Large intestine (tissue), 3 donors: ENCODE results near the gene WFDC5. TPM values are rescaled to one million over a fixed set of nuclear protein-coding genes. Genes with fewer than 3 reads are reported as not detected.

Experiments
- DNase-seq, 2 donors: peaks; one replicate each; pipeline versions ENCODE4 v3.0.0 to v3.0.0-alpha.2; 2013
- H3K27ac ChIP-seq: one replicate; pipeline ENCODE4 v1.5.1; 2013; ENCODE audit warnings: low read length
- H3K27me3 ChIP-seq: 2 replicates; pipeline ENCODE4 v1.6.1; 2013; ENCODE audit warnings: low read length; ENCODE audit not compliant: control insufficient read depth, insufficient read depth
- H3K36me3 ChIP-seq: 2 replicates; pipeline ENCODE4 v1.6.1; 2013; ENCODE audit warnings: low read length; ENCODE audit not compliant: control insufficient read depth, insufficient read depth
- H3K4me1 ChIP-seq: one replicate; pipeline ENCODE4 v1.6.1; 2013; ENCODE audit warnings: low read length; ENCODE audit not compliant: control insufficient read depth, insufficient read depth
- H3K4me3 ChIP-seq: one replicate; pipeline ENCODE4 v1.5.1; 2013; ENCODE audit warnings: low read length
- H3K9me3 ChIP-seq: one replicate; pipeline ENCODE4 v1.6.1; 2013; ENCODE audit warnings: mild to moderate bottlenecking, low read depth, low read length, moderate library complexity; ENCODE audit not compliant: control insufficient read depth
- WGBS: methylation state at CpG from one replicate; pipeline ENCODE4 v1.1.5; 2013; ENCODE audit warnings: low lambda C conversion rate; ENCODE audit not compliant: insufficient coverage; 5-methylcytosine and 5-hydroxymethylcytosine counted together
- polyA plus RNA-seq: library from polyadenylated mRNA; unstranded; fragments of 120-200 nt; gene quantifications from one replicate; pipeline ENCODE4 v1.2.1, GENCODE V29; 2013

WFDC5 gene
- polyA plus RNA-seq, 1 donor = not detected

GRCh38 chr20:45115829-45116228 lies 855 bp upstream of the WFDC5 start:
- no peaks in the 10 kb centered on the region for H3K9me3 ChIP-seq
- WGBS = no CpG with 5 or more reads among the region's 4 CpGs
- H3K27me3 ChIP-seq = peaks cover 12% of the 10 kb centered on the region
- no peak overlapping the region for H3K4me3 ChIP-seq
- H3K36me3 ChIP-seq = no peaks in the 10 kb centered on the region
- no peaks in the 10 kb centered on the region for H3K4me1 ChIP-seq
- no peak overlapping the region for H3K27ac ChIP-seq
- DNase-seq = no peak

DNA sequence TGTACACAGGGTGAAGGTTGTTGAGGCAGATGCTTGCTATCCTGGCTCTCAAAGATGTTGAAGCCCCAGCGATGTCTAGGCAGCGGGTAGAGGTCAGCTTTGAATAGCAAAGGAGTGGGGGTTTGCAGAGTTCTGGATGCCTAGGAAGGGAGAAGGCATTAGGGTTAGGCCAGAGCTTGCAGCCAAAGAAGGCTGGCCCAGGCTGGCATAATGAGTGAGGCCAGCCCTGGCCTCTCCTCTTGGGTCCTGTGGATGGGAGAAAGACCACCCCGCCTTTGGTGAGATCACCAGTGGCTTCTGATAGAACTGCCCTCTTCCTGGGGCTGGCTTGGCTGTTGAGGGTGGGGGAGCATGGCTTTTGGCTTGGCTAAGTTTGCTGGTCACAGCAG lies 406 bp upstream of the WFDC5 start:
- no peaks in the 10 kb centered on the region for H3K4me1 ChIP-seq
- no peaks in the 10 kb centered on the region for H3K9me3 ChIP-seq
- DNase-seq = no peak
- H3K27me3 ChIP-seq = peaks cover 12% of the 10 kb centered on the region
- H3K27ac ChIP-seq = no peak overlapping the region
- no peak overlapping the region for H3K4me3 ChIP-seq
- H3K36me3 ChIP-seq = no peaks in the 10 kb centered on the region
- WGBS = no CpG with 5 or more reads among the region's 3 CpGs

- Histone ChIP-seq H3K4me1 (peaks cover 4% of the 10 kb centered on the region), H3K4me3 (no peak overlapping the region), H3K27ac (no peak overlapping the region), H3K36me3 (no peaks in the 10 kb centered on the region), H3K9me3 (no peaks in the 10 kb centered on the region), H3K27me3 (peaks cover 12% of the 10 kb centered on the region)
- DNase-seq = no peak
- WGBS = no CpG with 5 or more reads among the region's 3 CpGs
These were observed 1.1 kb downstream of the WFDC5 start for GRCh38 chr20:45113865-45114264.

DNA sequence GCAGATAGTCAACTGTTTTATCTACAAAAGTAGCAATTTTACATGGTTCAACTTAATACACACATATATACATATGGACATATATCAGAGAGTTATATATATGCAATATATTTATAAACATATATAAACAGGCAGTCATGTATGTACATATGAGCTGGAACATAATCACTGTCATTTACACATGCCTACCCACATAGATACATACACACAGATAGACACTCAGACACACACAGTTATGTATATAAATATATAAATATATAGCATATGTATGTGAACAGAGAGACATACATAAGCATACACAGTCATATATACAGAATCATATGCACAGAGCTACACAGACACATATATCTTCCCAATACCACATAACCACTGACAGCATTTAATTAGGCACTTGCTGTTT lies 2.2 kb downstream of the WFDC5 start:
- no peak for DNase-seq
- Histone ChIP-seq H3K36me3 (no peaks in the 10 kb centered on the region), H3K4me3 (no peak overlapping the region), H3K4me1 (peaks cover 4% of the 10 kb centered on the region), H3K27me3 (peaks cover 12% of the 10 kb centered on the region), H3K27ac (no peak overlapping the region), H3K9me3 (no peaks in the 10 kb centered on the region)

- Histone ChIP-seq H3K9me3 (no peaks in the 10 kb centered on the region), H3K27me3 (peaks cover 12% of the 10 kb centered on the region), H3K27ac (no peak overlapping the region), H3K4me1 (peaks cover 4% of the 10 kb centered on the region), H3K36me3 (no peaks in the 10 kb centered on the region), H3K4me3 (no peak overlapping the region)
- no peak for DNase-seq
- no CpG with 5 or more reads among the region's 17 CpGs for WGBS
These were observed 3.0 kb downstream of the WFDC5 start for GRCh38 chr20:45111799-45112471.

DNA sequence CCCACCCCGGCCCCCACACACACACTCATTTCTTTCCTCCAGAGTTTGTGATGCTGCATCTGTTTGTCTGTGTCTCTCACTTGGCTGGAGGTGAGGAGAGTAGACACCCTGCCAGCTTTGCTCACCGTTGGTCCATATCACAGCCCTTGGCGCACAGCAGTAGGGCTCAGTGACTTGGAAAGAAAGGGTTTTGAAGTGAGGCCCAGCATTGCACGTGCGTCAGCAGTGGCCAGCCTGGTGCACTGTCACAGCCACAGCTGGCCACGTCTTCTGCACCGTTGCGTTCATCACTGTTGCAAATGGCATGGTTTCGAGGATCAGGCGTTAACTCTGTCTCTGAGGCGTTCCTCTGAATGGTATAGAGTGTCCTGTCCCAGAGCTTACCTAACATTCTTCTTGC lies 3.7 kb downstream of the WFDC5 start:
- peaks cover 4% of the 10 kb centered on the region for H3K4me1 ChIP-seq
- no peak for DNase-seq
- no peaks in the 10 kb centered on the region for H3K36me3 ChIP-seq
- H3K9me3 ChIP-seq = no peaks in the 10 kb centered on the region
- no CpG with 5 or more reads among the region's 11 CpGs for WGBS
- peaks cover 12% of the 10 kb centered on the region for H3K27me3 ChIP-seq
- no peak overlapping the region for H3K4me3 ChIP-seq
- no peak overlapping the region for H3K27ac ChIP-seq

GRCh38 chr20:45110301-45110700 lies 4.7 kb downstream of the WFDC5 start:
- Histone ChIP-seq H3K36me3 (no peaks in the 10 kb centered on the region), H3K27ac (no peak overlapping the region), H3K4me3 (no peak overlapping the region), H3K27me3 (peaks cover 9% of the 10 kb centered on the region), H3K9me3 (no peaks in the 10 kb centered on the region), H3K4me1 (peaks cover 4% of the 10 kb centered on the region)
- no peak for DNase-seq
- WGBS = no CpG with 5 or more reads among the region's 11 CpGs

DNA sequence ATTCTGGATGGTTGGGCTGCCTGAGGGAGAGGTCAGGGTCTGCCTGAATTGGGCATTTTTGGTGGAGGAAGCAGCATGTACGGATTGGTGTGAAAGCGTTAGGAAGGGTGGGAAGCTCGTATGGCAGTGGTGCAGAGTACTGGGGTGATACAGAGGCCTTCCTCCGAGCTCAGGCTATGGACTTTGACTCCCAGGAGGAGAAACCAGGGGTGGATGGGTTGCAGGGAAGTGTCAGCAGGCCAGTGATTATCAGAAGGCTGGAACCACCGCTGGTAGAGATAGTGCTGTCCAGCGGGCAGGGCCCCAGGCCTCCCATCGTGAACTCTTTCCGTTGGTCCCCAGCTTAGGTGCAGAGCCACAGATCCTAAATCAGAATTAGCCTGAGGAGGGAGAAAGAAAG lies 5.3 kb downstream of the WFDC5 start:
- no CpG with 5 or more reads among the region's 8 CpGs for WGBS
- Histone ChIP-seq H3K4me3 (no peak overlapping the region), H3K4me1 (peaks cover 4% of the 10 kb centered on the region), H3K27me3 (peaks cover 8% of the 10 kb centered on the region), H3K27ac (peak overlapping the region; percentile 34), H3K36me3 (no peaks in the 10 kb centered on the region), H3K9me3 (no peaks in the 10 kb centered on the region)
- peak; percentile 69 to 76 for DNase-seq

- peaks cover 30% of the 10 kb centered on the region for H3K27me3 ChIP-seq
- WGBS = no CpG with 5 or more reads among the region's 2 CpGs
- DNase-seq = no peak
- H3K27ac ChIP-seq = no peak overlapping the region
- peaks cover 3% of the 10 kb centered on the region for H3K9me3 ChIP-seq
- H3K4me3 ChIP-seq = no peak overlapping the region
- H3K36me3 ChIP-seq = no peaks in the 10 kb centered on the region
- peaks cover 7% of the 10 kb centered on the region for H3K4me1 ChIP-seq
These were observed 9.7 kb downstream of the WFDC5 start for GRCh38 chr20:45105317-45105716.

GRCh38 chr20:45104786-45105185 lies 10.2 kb downstream of the WFDC5 start:
- Histone ChIP-seq H3K36me3 (no peaks in the 10 kb centered on the region), H3K27ac (no peak overlapping the region), H3K9me3 (peaks cover 3% of the 10 kb centered on the region), H3K27me3 (peaks cover 36% of the 10 kb centered on the region), H3K4me1 (peaks cover 3% of the 10 kb centered on the region), H3K4me3 (no peak overlapping the region)
- no CpG with 5 or more reads among the region's 5 CpGs for WGBS
- DNase-seq = no peak

GRCh38 chr20:45103072-45103471 lies 11.9 kb downstream of the WFDC5 start:
- no peak overlapping the region for H3K4me3 ChIP-seq
- no peak overlapping the region for H3K27ac ChIP-seq
- peaks cover 51% of the 10 kb centered on the region for H3K27me3 ChIP-seq
- H3K9me3 ChIP-seq = peaks cover 5% of the 10 kb centered on the region
- H3K4me1 ChIP-seq = peaks cover 2% of the 10 kb centered on the region
- DNase-seq = no peak
- WGBS = 93% methylated on average over 2 of the region's 2 CpGs
- no peaks in the 10 kb centered on the region for H3K36me3 ChIP-seq
